Activated naive CD8-positive, alpha-beta T cell (primary cell): ENCODE measurements around the gene ADAT2.

Source experiments
- H3K27ac Mint-ChIP-seq: one replicate; pipeline ENCODE4 v1.8.0; 2021; ENCODE audit warnings: mixed read lengths
- H3K27me3 Mint-ChIP-seq: one replicate; pipeline ENCODE4 v1.8.0; 2021; ENCODE audit warnings: mixed read lengths
- H3K36me3 Mint-ChIP-seq: one replicate; pipeline ENCODE4 v1.8.0; 2021; ENCODE audit warnings: mixed read lengths
- H3K4me1 Mint-ChIP-seq: one replicate; pipeline ENCODE4 v1.8.0; 2021; ENCODE audit warnings: low read depth, mixed read lengths
- H3K4me3 Mint-ChIP-seq: one replicate; pipeline ENCODE4 v1.8.0; 2021; ENCODE audit warnings: mild to moderate bottlenecking, mixed read lengths
- H3K9me3 Mint-ChIP-seq: one replicate; pipeline ENCODE4 v1.8.0; 2021; ENCODE audit warnings: low read depth, mixed read lengths

ADAT2 gene

GRCh38 chr6:143410859-143411270 lies 39.6 kb downstream of the ADAT2 start:
- peaks cover 12% of the 10 kb centered on the region for H3K9me3 Mint-ChIP-seq
- H3K4me3 Mint-ChIP-seq, result no peak overlapping the region
- H3K4me1 Mint-ChIP-seq, result no peaks in the 10 kb centered on the region
- H3K36me3 Mint-ChIP-seq, result peaks cover 7% of the 10 kb centered on the region
- H3K27me3 Mint-ChIP-seq, result peaks cover 6% of the 10 kb centered on the region
- no peak overlapping the region for H3K27ac Mint-ChIP-seq

- Mint-ChIP-seq H3K36me3 (peaks cover 7% of the 10 kb centered on the region), H3K4me1 (no peaks in the 10 kb centered on the region), H3K4me3 (no peak overlapping the region), H3K27ac (no peak overlapping the region), H3K9me3 (peaks cover 12% of the 10 kb centered on the region), H3K27me3 (peaks cover 6% of the 10 kb centered on the region)
These were observed 41.7 kb downstream of the ADAT2 start for GRCh38 chr6:143408787-143409162.

- Mint-ChIP-seq H3K27ac (no peak overlapping the region), H3K27me3 (peaks cover 6% of the 10 kb centered on the region), H3K4me1 (no peaks in the 10 kb centered on the region), H3K4me3 (no peak overlapping the region), H3K36me3 (peaks cover 5% of the 10 kb centered on the region), H3K9me3 (peaks cover 12% of the 10 kb centered on the region)
These were observed 42.2 kb downstream of the ADAT2 start for GRCh38 chr6:143408151-143408786.

- Mint-ChIP-seq H3K36me3 (peaks cover 4% of the 10 kb centered on the region), H3K27ac (no peak overlapping the region), H3K9me3 (peaks cover 12% of the 10 kb centered on the region), H3K4me1 (peaks cover under 1% of the 10 kb centered on the region), H3K4me3 (no peak overlapping the region), H3K27me3 (peaks cover 5% of the 10 kb centered on the region)
These were observed 43.8 kb downstream of the ADAT2 start for GRCh38 chr6:143406673-143407072.

- H3K4me3 Mint-ChIP-seq, result no peak overlapping the region
- peaks cover 4% of the 10 kb centered on the region for H3K36me3 Mint-ChIP-seq
- peaks cover 12% of the 10 kb centered on the region for H3K9me3 Mint-ChIP-seq
- peaks cover 11% of the 10 kb centered on the region for H3K4me1 Mint-ChIP-seq
- H3K27ac Mint-ChIP-seq, result no peak overlapping the region
- H3K27me3 Mint-ChIP-seq, result peaks cover 4% of the 10 kb centered on the region
These were observed 44.9 kb downstream of the ADAT2 start for GRCh38 chr6:143405373-143406154.

- Mint-ChIP-seq H3K4me1 (peaks cover 20% of the 10 kb centered on the region), H3K27me3 (peaks cover 4% of the 10 kb centered on the region), H3K36me3 (no peaks in the 10 kb centered on the region), H3K9me3 (no peaks in the 10 kb centered on the region), H3K27ac (no peak overlapping the region), H3K4me3 (no peak overlapping the region)
These were observed 47.7 kb downstream of the ADAT2 start for GRCh38 chr6:143402721-143403336.

- Mint-ChIP-seq H3K4me1 (peaks cover 20% of the 10 kb centered on the region), H3K27ac (no peak overlapping the region), H3K36me3 (no peaks in the 10 kb centered on the region), H3K27me3 (no peaks in the 10 kb centered on the region), H3K9me3 (no peaks in the 10 kb centered on the region), H3K4me3 (no peak overlapping the region)
These were observed 48.7 kb downstream of the ADAT2 start for GRCh38 chr6:143401636-143402370.

- H3K36me3 Mint-ChIP-seq, result no peaks in the 10 kb centered on the region
- H3K4me3 Mint-ChIP-seq, result no peak overlapping the region
- peaks cover 20% of the 10 kb centered on the region for H3K4me1 Mint-ChIP-seq
- no peak overlapping the region for H3K27ac Mint-ChIP-seq
- H3K9me3 Mint-ChIP-seq, result no peaks in the 10 kb centered on the region
- H3K27me3 Mint-ChIP-seq, result no peaks in the 10 kb centered on the region
These were observed 49.4 kb downstream of the ADAT2 start for GRCh38 chr6:143401068-143401446.

- H3K9me3 Mint-ChIP-seq, result no peaks in the 10 kb centered on the region
- H3K27me3 Mint-ChIP-seq, result no peaks in the 10 kb centered on the region
- no peak overlapping the region for H3K27ac Mint-ChIP-seq
- H3K36me3 Mint-ChIP-seq, result no peaks in the 10 kb centered on the region
- H3K4me3 Mint-ChIP-seq, result no peak overlapping the region
- peaks cover 20% of the 10 kb centered on the region for H3K4me1 Mint-ChIP-seq
These were observed 50.0 kb downstream of the ADAT2 start for GRCh38 chr6:143400258-143401067.

- Mint-ChIP-seq H3K27me3 (no peaks in the 10 kb centered on the region), H3K9me3 (no peaks in the 10 kb centered on the region), H3K36me3 (no peaks in the 10 kb centered on the region), H3K4me3 (no peak overlapping the region), H3K4me1 (peaks cover 20% of the 10 kb centered on the region), H3K27ac (no peak overlapping the region)
These were observed 50.7 kb downstream of the ADAT2 start for GRCh38 chr6:143399775-143400174.

GRCh38 chr6:143399176-143399575 lies 51.3 kb downstream of the ADAT2 start:
- no peak overlapping the region for H3K4me3 Mint-ChIP-seq
- peaks cover 20% of the 10 kb centered on the region for H3K4me1 Mint-ChIP-seq
- H3K9me3 Mint-ChIP-seq, result no peaks in the 10 kb centered on the region
- no peak overlapping the region for H3K27ac Mint-ChIP-seq
- H3K36me3 Mint-ChIP-seq, result no peaks in the 10 kb centered on the region
- H3K27me3 Mint-ChIP-seq, result no peaks in the 10 kb centered on the region

- Mint-ChIP-seq H3K4me1 (peaks cover 20% of the 10 kb centered on the region), H3K4me3 (no peak overlapping the region), H3K36me3 (no peaks in the 10 kb centered on the region), H3K9me3 (no peaks in the 10 kb centered on the region), H3K27ac (no peak overlapping the region), H3K27me3 (peaks cover 2% of the 10 kb centered on the region)
These were observed 53.0 kb downstream of the ADAT2 start for GRCh38 chr6:143397227-143398222.

- H3K27ac Mint-ChIP-seq, result no peak overlapping the region
- H3K4me1 Mint-ChIP-seq, result peaks cover 19% of the 10 kb centered on the region
- no peak overlapping the region for H3K4me3 Mint-ChIP-seq
- no peaks in the 10 kb centered on the region for H3K36me3 Mint-ChIP-seq
- peaks cover 2% of the 10 kb centered on the region for H3K27me3 Mint-ChIP-seq
- H3K9me3 Mint-ChIP-seq, result no peaks in the 10 kb centered on the region
These were observed 53.8 kb downstream of the ADAT2 start for GRCh38 chr6:143396497-143397226.
